Measurements from ENCODE around the gene FARP1.
A peak's percentile ranks its signal among the peaks of the same experiment; 100 is the strongest.

FARP1 gene

DNA sequence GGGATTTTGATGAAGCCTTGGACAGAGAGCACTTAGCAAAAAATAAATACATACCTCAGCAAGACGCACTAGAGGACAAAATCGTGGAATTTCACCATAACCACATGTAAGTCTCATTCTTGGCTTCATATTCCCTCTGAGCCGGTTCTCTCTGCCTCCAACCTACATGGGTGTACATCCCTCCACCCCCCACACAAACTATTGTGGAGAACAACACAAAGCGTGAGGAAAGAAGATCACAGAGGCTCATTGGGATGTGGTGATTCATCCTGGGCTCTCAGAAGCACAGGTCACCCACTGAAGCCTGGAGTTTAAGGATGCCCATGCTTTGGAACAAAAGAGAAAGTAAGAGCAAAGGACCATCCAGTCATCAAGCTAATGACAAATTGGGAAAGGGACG lies 241.8 kb downstream of the FARP1 start:
- no peak for TF ChIP-seq FOXM1 (IDR thresholded peaks at IDR 0.05; ENCODE audit: borderline replicate concordance, low read depth)
- no peak for TF ChIP-seq CREB1 (IDR thresholded peaks at IDR 0.05; ENCODE audit: low read depth)
- TF ChIP-seq, protein P1, sequence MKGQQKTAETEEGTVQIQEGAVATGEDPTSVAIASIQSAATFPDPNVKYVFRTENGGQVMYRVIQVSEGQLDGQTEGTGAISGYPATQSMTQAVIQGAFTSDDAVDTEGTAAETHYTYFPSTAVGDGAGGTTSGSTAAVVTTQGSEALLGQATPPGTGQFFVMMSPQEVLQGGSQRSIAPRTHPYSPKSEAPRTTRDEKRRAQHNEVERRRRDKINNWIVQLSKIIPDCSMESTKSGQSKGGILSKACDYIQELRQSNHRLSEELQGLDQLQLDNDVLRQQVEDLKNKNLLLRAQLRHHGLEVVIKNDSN (IDR thresholded peaks at IDR 0.05), result no peak
- no peak for TF ChIP-seq EGR1 (IDR thresholded peaks at IDR 0.05)

DNA sequence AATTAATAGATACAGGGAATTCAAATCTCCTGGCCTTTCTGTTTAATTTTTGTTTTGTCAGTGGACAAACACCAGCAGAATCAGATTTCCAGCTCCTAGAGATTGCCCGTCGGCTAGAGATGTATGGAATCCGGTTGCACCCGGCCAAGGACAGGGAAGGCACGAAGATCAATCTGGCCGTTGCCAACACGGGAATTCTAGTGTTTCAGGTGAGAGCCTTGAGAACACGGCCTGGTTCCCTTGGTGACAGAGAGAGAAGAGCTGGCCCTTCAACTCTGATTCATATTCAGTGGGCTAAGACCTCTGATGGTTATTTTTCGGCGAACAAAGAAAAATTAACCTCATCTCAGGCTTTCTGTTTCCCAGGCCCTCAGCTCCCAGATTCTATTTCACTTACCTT lies 242.7 kb downstream of the FARP1 start:
- TF ChIP-seq NFIC (IDR thresholded peaks at IDR 0.05), result no peak
- no peak for TF ChIP-seq RAD21 (IDR thresholded peaks at IDR 0.05; ENCODE audit: low read depth)
- TF ChIP-seq, protein P2, sequence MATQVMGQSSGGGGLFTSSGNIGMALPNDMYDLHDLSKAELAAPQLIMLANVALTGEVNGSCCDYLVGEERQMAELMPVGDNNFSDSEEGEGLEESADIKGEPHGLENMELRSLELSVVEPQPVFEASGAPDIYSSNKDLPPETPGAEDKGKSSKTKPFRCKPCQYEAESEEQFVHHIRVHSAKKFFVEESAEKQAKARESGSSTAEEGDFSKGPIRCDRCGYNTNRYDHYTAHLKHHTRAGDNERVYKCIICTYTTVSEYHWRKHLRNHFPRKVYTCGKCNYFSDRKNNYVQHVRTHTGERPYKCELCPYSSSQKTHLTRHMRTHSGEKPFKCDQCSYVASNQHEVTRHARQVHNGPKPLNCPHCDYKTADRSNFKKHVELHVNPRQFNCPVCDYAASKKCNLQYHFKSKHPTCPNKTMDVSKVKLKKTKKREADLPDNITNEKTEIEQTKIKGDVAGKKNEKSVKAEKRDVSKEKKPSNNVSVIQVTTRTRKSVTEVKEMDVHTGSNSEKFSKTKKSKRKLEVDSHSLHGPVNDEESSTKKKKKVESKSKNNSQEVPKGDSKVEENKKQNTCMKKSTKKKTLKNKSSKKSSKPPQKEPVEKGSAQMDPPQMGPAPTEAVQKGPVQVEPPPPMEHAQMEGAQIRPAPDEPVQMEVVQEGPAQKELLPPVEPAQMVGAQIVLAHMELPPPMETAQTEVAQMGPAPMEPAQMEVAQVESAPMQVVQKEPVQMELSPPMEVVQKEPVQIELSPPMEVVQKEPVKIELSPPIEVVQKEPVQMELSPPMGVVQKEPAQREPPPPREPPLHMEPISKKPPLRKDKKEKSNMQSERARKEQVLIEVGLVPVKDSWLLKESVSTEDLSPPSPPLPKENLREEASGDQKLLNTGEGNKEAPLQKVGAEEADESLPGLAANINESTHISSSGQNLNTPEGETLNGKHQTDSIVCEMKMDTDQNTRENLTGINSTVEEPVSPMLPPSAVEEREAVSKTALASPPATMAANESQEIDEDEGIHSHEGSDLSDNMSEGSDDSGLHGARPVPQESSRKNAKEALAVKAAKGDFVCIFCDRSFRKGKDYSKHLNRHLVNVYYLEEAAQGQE (IDR thresholded peaks at IDR 0.05; ENCODE audit: low read depth), result no peak
- no peak for TF ChIP-seq ZBTB7A (IDR thresholded peaks at IDR 0.05; ENCODE audit: low read depth)

DNA sequence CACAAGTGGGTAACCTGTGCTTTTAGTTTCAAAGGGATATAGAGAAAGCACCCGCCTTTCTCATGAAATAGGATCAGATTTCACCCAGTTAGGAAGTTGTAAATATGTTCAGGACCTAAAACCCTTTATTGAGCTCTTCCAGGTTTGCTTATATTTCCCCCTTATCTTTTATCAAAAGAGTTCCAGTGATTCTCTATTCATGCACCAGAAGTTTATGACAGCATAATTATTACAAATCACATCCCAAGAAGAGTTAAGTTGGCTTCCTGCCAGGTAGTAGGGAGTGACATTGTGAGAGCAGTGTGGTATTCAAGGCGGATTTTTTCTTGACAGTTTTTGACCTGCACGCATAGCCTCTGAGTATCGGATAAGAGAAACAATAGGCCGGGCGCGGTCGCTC lies 243.7 kb downstream of the FARP1 start:
- TF ChIP-seq ZBTB7A (IDR thresholded peaks at IDR 0.05; ENCODE audit: low read depth) (no peak), NFIC (IDR thresholded peaks at IDR 0.05) (peak; percentile 87)

DNA sequence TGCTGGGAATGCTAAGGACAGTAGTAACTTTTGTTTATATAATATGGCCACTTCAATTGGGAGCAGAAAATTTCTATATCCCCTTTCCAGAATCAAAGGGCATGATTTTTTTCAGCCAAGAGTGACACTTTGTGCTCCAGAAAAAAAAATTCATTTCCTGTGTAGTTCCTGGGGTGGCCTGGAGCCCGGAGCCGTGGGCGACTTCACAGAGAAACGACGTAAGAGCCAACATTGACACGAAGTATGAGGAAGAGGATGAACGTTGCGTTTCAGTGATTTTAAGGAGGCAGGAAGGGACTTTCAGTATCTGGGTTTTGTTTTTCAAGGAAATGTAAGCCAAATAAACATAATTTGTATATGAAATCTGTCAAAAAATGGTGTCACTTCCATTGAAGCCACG lies 246.4 kb downstream of the FARP1 start:
- TF ChIP-seq ZBTB7A (IDR thresholded peaks at IDR 0.05; ENCODE audit: low read depth) (no peak), TCF12 (IDR thresholded peaks at IDR 0.05; ENCODE audit: low read depth) (no peak), CEBPB (IDR thresholded peaks at IDR 0.05) (no peak), TAF1 (IDR thresholded peaks at IDR 0.05; ENCODE audit: low read depth) (no peak), EP300 (IDR thresholded peaks at IDR 0.05; ENCODE audit: borderline replicate concordance) (no peak), EGR1 (IDR thresholded peaks at IDR 0.05) (no peak), RAD21 (IDR thresholded peaks at IDR 0.05; ENCODE audit: low read depth) (no peak), FOXM1 (IDR thresholded peaks at IDR 0.05; ENCODE audit: borderline replicate concordance, low read depth) (no peak), NFIC (IDR thresholded peaks at IDR 0.05) (no peak), TEAD4 (IDR thresholded peaks at IDR 0.05) (no peak), YY1 (IDR thresholded peaks at IDR 0.05; ENCODE audit: low read depth) (no peak), CREB1 (IDR thresholded peaks at IDR 0.05; ENCODE audit: low read depth) (no peak)
- TF ChIP-seq, protein P1 (IDR thresholded peaks at IDR 0.05), result no peak
- TF ChIP-seq, protein P2 (IDR thresholded peaks at IDR 0.05; ENCODE audit: low read depth), result no peak
- TF ChIP-seq, protein P3, sequence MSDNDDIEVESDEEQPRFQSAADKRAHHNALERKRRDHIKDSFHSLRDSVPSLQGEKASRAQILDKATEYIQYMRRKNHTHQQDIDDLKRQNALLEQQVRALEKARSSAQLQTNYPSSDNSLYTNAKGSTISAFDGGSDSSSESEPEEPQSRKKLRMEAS (IDR thresholded peaks at IDR 0.05), result no peak

DNA sequence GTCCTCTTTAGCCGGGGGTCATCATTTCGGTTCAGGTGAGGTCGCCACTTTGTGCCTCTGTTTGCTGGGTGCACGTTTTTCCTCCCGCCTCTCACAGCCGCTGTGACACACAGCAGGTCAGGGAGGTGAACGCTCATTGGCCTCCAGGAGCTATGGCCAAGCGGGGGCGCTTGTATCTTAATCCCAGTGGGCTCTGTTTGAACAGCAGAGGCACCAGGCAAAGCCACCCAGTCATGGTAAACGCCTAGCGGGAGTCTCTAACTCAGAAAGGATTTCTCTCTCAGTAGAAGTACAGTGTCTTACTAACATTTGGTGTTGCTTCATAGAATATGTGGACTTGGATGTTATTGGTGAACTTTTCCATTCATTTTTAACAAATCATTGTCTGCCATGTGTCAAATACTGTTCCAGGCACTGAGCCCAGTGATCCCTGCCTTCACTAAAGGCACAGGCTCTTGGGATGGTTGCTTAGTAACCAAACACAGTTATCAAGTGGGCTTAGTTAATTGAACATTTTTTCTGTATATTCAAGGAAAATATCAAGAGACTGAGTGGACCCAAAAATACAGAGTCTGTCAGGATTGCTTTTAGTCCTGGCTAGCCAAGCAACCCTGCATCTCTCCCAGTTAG lies 247.3 kb downstream of the FARP1 start:
- no peak for TF ChIP-seq NFIC (IDR thresholded peaks at IDR 0.05)
- TF ChIP-seq TAF1 (IDR thresholded peaks at IDR 0.05; ENCODE audit: low read depth), result no peak
- no peak for TF ChIP-seq TCF12 (IDR thresholded peaks at IDR 0.05; ENCODE audit: low read depth)
- TF ChIP-seq, protein P1 (IDR thresholded peaks at IDR 0.05), result no peak
- TF ChIP-seq FOXM1 (IDR thresholded peaks at IDR 0.05; ENCODE audit: borderline replicate concordance, low read depth), result no peak
- TF ChIP-seq, protein P2 (IDR thresholded peaks at IDR 0.05; ENCODE audit: low read depth), result no peak
- TF ChIP-seq YY1 (IDR thresholded peaks at IDR 0.05; ENCODE audit: low read depth), result no peak
- TF ChIP-seq CREB1 (IDR thresholded peaks at IDR 0.05; ENCODE audit: low read depth), result no peak
- no peak for TF ChIP-seq EGR1 (IDR thresholded peaks at IDR 0.05)
- TF ChIP-seq EP300 (IDR thresholded peaks at IDR 0.05; ENCODE audit: borderline replicate concordance), result no peak
- TF ChIP-seq, protein P3 (IDR thresholded peaks at IDR 0.05), result no peak
- TF ChIP-seq TEAD4 (IDR thresholded peaks at IDR 0.05), result no peak
- TF ChIP-seq RAD21 (IDR thresholded peaks at IDR 0.05; ENCODE audit: low read depth), result no peak
- TF ChIP-seq ZBTB7A (IDR thresholded peaks at IDR 0.05; ENCODE audit: low read depth), result no peak
- TF ChIP-seq CEBPB (IDR thresholded peaks at IDR 0.05), result no peak
